GM12878 (cell line): Measurements from ENCODE around the gene MBOAT1. TPM values are rescaled to one million over a fixed set of nuclear protein-coding genes. Genes with fewer than 3 reads are reported as not detected.

ENCODE experiments used
- ATAC-seq: fragments of 200-7000 bp; cut with Tn5 transposase; 3 replicates; pipeline ENCODE4 v1.9.1; 2020; ENCODE audit warnings: mild to moderate bottlenecking, moderate library complexity
- BruUV-seq: library from RNA; stranded (reverse); fragments of 400-500 nt; replicated peaks from 2 replicates; lab custom pipeline; 2021; lab: Mats Ljungman, UMichigan
- CTCF ChIA-PET: fragments of 300-600 bp; sonication (Branson Sonifier 250); formaldehyde crosslinking; extraction: SDS; loops from one replicate; lab custom pipeline; 2021; ENCODE audit warnings: inconsistent platforms; lab: Yijun Ruan, JAX
- POLR2A ChIA-PET: fragments of 350-600 bp; formaldehyde crosslinking; extraction: SDS; loops from one replicate; lab custom pipeline; 2021; ENCODE audit warnings: inconsistent platforms; lab: Charles Lee
- RAD21 ChIA-PET: fragments of 300-600 bp; sonication (Branson Sonifier 250); formaldehyde crosslinking; loops from one replicate; lab custom pipeline; 2023; ENCODE audit warnings: antibody characterized with exemption; ENCODE audit not compliant: unreplicated experiment; lab: Charles Lee
- SMC1A ChIA-PET: fragments of 300-600 bp; sonication (Branson Sonifier 250); formaldehyde crosslinking; loops from one replicate; lab custom pipeline; 2023; ENCODE audit not compliant: unreplicated experiment, uncharacterized antibody; lab: Charles Lee
- DNase-seq: peaks from one replicate; pipeline ENCODE4 v3.0.0-alpha.2; 2011; ENCODE audit warnings: low read depth, low spot score
- FAIRE-seq: peaks from 3 replicates; lab custom pipeline; 2011; peaks lifted over from hg19 to GRCh38; lab: Jason Lieb, UNC
- H2AFZ ChIP-seq: 2 replicates; pipeline ENCODE4 v1.6.0; 2011; ENCODE audit warnings: low read depth, low read length, control low read depth; ENCODE audit not compliant: control insufficient read depth
- H3K27ac ChIP-seq: 2 replicates; pipeline ENCODE4 v1.5.1; 2011; ENCODE audit warnings: control low read depth; ENCODE audit not compliant: control insufficient read depth, insufficient read depth
- H3K27me3 ChIP-seq, 2 experiments: replicated peaks in 1 of 2; 2 replicates each; pipeline versions ENCODE4 v1.6.0 to v1.6.1; 2011; ENCODE audit warnings: low read length in 1 of 2; ENCODE audit not compliant: control insufficient read depth in 2 of 2, insufficient read depth in 2 of 2
- H3K36me3 ChIP-seq, 2 experiments: 2 replicates each; pipeline ENCODE4 v1.5.1; 2011; ENCODE audit warnings: low read length in 1 of 2; ENCODE audit not compliant: control insufficient read depth in 2 of 2, insufficient read depth in 2 of 2
- H3K4me1 ChIP-seq: 2 replicates; pipeline ENCODE4 v1.6.1; 2011; ENCODE audit warnings: mild to moderate bottlenecking, low read length, moderate library complexity, mixed read lengths; ENCODE audit not compliant: control insufficient read depth, insufficient read depth
- H3K4me2 ChIP-seq: 2 replicates; pipeline ENCODE4 v1.6.0; 2011; ENCODE audit warnings: control low read depth; ENCODE audit not compliant: control insufficient read depth, insufficient read depth
- H3K4me3 ChIP-seq: fragments of 200-600 bp; sonication (generic); 2 replicates; pipeline ENCODE4 v1.5.1; 2016
- H3K79me2 ChIP-seq: 2 replicates; pipeline ENCODE4 v1.6.0; 2011; ENCODE audit warnings: low read length; ENCODE audit not compliant: control insufficient read depth, insufficient read depth
- H3K9ac ChIP-seq: 2 replicates; pipeline ENCODE4 v1.8.0; 2011; ENCODE audit warnings: low read length, control low read depth, mixed read lengths; ENCODE audit not compliant: control insufficient read depth, insufficient read depth
- H3K9me3 ChIP-seq: replicated peaks from 3 replicates; pipeline ENCODE4 v1.5.1; 2011; ENCODE audit warnings: mild to moderate bottlenecking, low read length; ENCODE audit not compliant: control insufficient read depth, insufficient read depth
- H4K20me1 ChIP-seq: 2 replicates; pipeline ENCODE4 v1.6.0; 2011; ENCODE audit not compliant: control insufficient read depth, insufficient read depth
- BACH1 ChIP-seq: fragments of 450-650 bp; IDR thresholded peaks from 2 replicates; pipeline ENCODE4 v1.6.1; 2017; ENCODE audit warnings: mild to moderate bottlenecking, borderline replicate concordance
- BHLHE40 ChIP-seq, 2 experiments: fragments of 450-650 bp in 1 of 2; IDR thresholded peaks; 2 replicates each; pipeline ENCODE4 v1.6.1; 2011 to 2017; ENCODE audit warnings: low read depth in 2 of 2, borderline replicate concordance in 1 of 2, improper control_type of control experiment in 1 of 2, low read length in 1 of 2, mild to moderate bottlenecking in 1 of 2
- CHD4 ChIP-seq: fragments of 200-600 bp; sonication (generic); IDR thresholded peaks from 2 replicates; pipeline ENCODE4 v1.6.1; 2016; ENCODE audit warnings: mild to moderate bottlenecking
- CREM ChIP-seq: IDR thresholded peaks from 2 replicates; pipeline ENCODE4 v1.6.1; 2014; ENCODE audit warnings: antibody characterized with exemption, low read depth
- EP300 ChIP-seq, 2 experiments: fragments of 150-350 bp in 1 of 2; IDR thresholded peaks; 2 replicates each; pipeline ENCODE4 v1.6.1; 2011 to 2012; ENCODE audit warnings: low read depth in 2 of 2, low read length in 2 of 2, borderline replicate concordance in 1 of 2, improper control_type of control experiment in 1 of 2, inconsistent platforms in 1 of 2; ENCODE audit not compliant: control insufficient read depth in 1 of 2
- FOXK2 ChIP-seq: fragments of 450-650 bp; IDR thresholded peaks from 2 replicates; pipeline ENCODE4 v1.6.1; 2017; ENCODE audit warnings: mild to moderate bottlenecking, moderate library complexity
- HDGF ChIP-seq: fragments of 450-650 bp; IDR thresholded peaks from 2 replicates; pipeline ENCODE4 v1.6.1; 2016; ENCODE audit warnings: antibody characterized with exemption
- MTA2 ChIP-seq: fragments of 450-650 bp; IDR thresholded peaks from 2 replicates; pipeline ENCODE4 v1.6.1; 2016; ENCODE audit warnings: low read depth, mild to moderate bottlenecking, moderate library complexity
- MTA3 ChIP-seq: IDR thresholded peaks from 2 replicates; pipeline ENCODE4 v1.6.1; 2012; ENCODE audit warnings: low read length, inconsistent platforms, borderline replicate concordance
- NFXL1 ChIP-seq: fragments of 450-650 bp; IDR thresholded peaks from 2 replicates; pipeline ENCODE4 v1.6.1; 2017; ENCODE audit warnings: antibody characterized with exemption, mild to moderate bottlenecking, borderline replicate concordance
- NR2C1 ChIP-seq: fragments of 450-650 bp; IDR thresholded peaks from 2 replicates; pipeline ENCODE4 v1.6.1; 2017; ENCODE audit warnings: antibody characterized with exemption, mild to moderate bottlenecking, moderate library complexity
- NR2F1 ChIP-seq: fragments of 450-650 bp; conservative IDR thresholded peaks from 2 replicates; pipeline ENCODE4 v1.6.1; 2017; ENCODE audit warnings: mild to moderate bottlenecking
- PML ChIP-seq: IDR thresholded peaks from 2 replicates; pipeline ENCODE4 v1.6.1; 2012; ENCODE audit warnings: low read length, inconsistent platforms
- POLR2AphosphoS5 ChIP-seq: IDR thresholded peaks from 2 replicates; pipeline ENCODE4 v1.6.1; 2011; ENCODE audit warnings: mild to moderate bottlenecking, low read length, inconsistent platforms
- RBBP5 ChIP-seq: fragments of 200-600 bp; sonication (generic); conservative IDR thresholded peaks from 2 replicates; pipeline ENCODE4 v1.6.1; 2016
- SPI1 ChIP-seq: IDR thresholded peaks from 2 replicates; pipeline ENCODE4 v1.6.1; 2011; ENCODE audit warnings: low read depth, mild to moderate bottlenecking, low read length, moderate library complexity, borderline replicate concordance; ENCODE audit not compliant: insufficient read depth
- TBL1XR1 ChIP-seq: IDR thresholded peaks from 2 replicates; pipeline ENCODE4 v1.6.1; 2012; ENCODE audit warnings: low read depth, low read length, improper control_type of control experiment
- YBX1 ChIP-seq: fragments of 450-650 bp; IDR thresholded peaks from 2 replicates; pipeline ENCODE4 v1.6.1; 2016; ENCODE audit warnings: antibody characterized with exemption
- ZNF384 ChIP-seq: IDR thresholded peaks from 2 replicates; pipeline ENCODE4 v1.6.1; 2012; ENCODE audit warnings: low read depth, mild to moderate bottlenecking, low read length, improper control_type of control experiment, borderline replicate concordance
- ZNF622 ChIP-seq: fragments of 450-650 bp; IDR thresholded peaks from 2 replicates; pipeline ENCODE4 v1.6.1; 2017; ENCODE audit warnings: mild to moderate bottlenecking, inconsistent platforms
- WGBS: methylation state at CpG from one replicate; pipeline ENCODE4 v1.1.6; 2016; ENCODE audit warnings: low lambda C conversion rate; ENCODE audit not compliant: insufficient replicate concordance, insufficient coverage; ENCODE audit errors: missing lambda C conversion rate; 5-methylcytosine and 5-hydroxymethylcytosine counted together
- in situ Hi-C: fragments of 300-500 bp; cut with MboI; formaldehyde crosslinking; loops from 9 replicates; pipeline ENCODE4 v1.14.3; 2018; ENCODE audit warnings: mixed read lengths
- intact Hi-C: fragments of 100-400 bp; cut with micrococcal nuclease; formaldehyde crosslinking; loops from one replicate; pipeline ENCODE4 v1.14.2; 2022; ENCODE audit not compliant: unreplicated experiment
- polyA plus RNA-seq, 11 experiments: library from polyadenylated mRNA; depleted of rRNA in 4 of 11; unstranded in 6 of 11; stranded (reverse) in 5 of 11; fragments of >200 nt; fragmentation: Nextera tagmentation in 4 of 11; fragmentation: Illumina TruSeq in 1 of 11; extraction: Ambion mirVana in 4 of 11; extraction: Trizol in 1 of 11; gene quantifications; 1 replicate in 1 of 11; 2 replicates in 10 of 11; pipeline versions ENCODE4 v1.2.1 to v1.2.3, GENCODE V29; 2011 to 2016; ENCODE audit warnings: inconsistent platforms in 2 of 11, missing spikeins in 2 of 11, low read depth in 1 of 11
- total RNA-seq, 4 experiments: library from RNA; depleted of rRNA in 3 of 4; stranded (reverse); fragments of >200 nt in 3 of 4; fragmentation: Illumina TruSeq in 1 of 4; extraction: Trizol in 1 of 4; gene quantifications; 2 replicates each; pipeline versions ENCODE4 v1.2.1 to v1.2.3, GENCODE V29; 2013 to 2021
- TF ChIP-seq, protein P1 (sequence below): fragments of 450-650 bp; IDR thresholded peaks from 2 replicates; pipeline ENCODE4 v1.6.1; 2017; ENCODE audit warnings: mild to moderate bottlenecking, moderate library complexity

Gene MBOAT1
- total and polyA plus RNA-seq, 10 of the 15 experiments (the other 5 are each of a cell fraction or from before 2014, with no cell fraction given), result 0.39 to 21.0 (median 11.6) TPM

DNA sequence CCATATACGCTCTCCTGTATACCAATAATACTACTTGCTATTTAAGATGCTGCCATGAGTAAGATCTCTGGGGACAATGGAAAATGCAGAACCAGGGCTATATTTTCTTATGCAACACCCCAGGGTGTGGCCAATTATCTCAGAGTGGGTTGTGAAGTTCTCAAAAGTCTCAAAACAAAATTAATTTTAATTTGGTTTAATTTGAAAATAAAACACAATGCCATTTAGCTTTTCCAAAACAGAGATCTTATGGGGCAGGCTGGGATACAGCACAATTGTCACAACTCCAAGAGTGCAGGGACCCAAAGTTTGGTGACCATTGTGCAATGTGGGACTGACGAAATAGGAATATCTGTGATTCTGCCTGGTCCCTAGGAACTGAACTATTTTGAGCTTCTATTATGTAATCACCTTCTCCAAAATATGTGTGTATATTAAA, 43.1 kb downstream of the MBOAT1 start (continued):
- no peak for TF ChIP-seq SPI1
- no peak for TF ChIP-seq PML

DNA sequence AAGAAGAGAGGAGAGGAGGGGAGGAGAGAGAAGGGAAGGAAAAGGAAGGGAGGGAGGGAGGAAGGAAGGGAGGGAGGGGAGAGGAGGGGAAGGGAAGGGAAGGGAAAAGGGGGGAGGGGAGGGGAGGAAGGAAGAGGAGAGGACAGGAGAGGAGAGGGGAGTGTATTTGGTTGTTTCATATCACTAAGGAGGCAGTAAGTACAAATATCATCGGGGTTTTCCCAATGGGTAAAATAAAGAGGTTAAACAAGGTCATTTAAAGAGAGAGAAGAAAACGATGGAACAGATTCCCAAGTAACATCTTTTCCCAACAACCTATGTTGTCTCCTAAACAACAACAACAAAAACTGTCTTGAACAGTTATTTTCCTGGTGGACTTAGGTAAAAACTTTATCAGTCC, 43.6 kb downstream of the MBOAT1 start:
- FAIRE-seq (no peak), ATAC-seq (no peak), DNase-seq (no peak)
- Histone ChIP-seq H3K9me3 (no peaks in the 10 kb centered on the region; the same call in 2 of the 3 replicates), H3K4me3 (no peak overlapping the region), H4K20me1 (no peaks in the 10 kb centered on the region), H2AFZ (no peak overlapping the region), H3K4me1 (peaks cover 4% of the 10 kb centered on the region), H3K9ac (no peak overlapping the region), H3K4me2 (no peak overlapping the region), H3K36me3 (peaks cover 3 to 4% of the 10 kb centered on the region in 2 experiments; a peak in 3 of 4 replicates), H3K27ac (no peak overlapping the region), H3K79me2 (no peaks in the 10 kb centered on the region), H3K27me3 (no peaks in the 10 kb centered on the region)
- RAD21 ChIA-PET, result no interaction called here
- in situ Hi-C loops (no loop called here), intact Hi-C loops (no loop called here)
- WGBS, result 48% methylated on average over 2 of the region's 2 CpGs
- no TSS peak for BruUV-seq
- CTCF ChIA-PET, result interaction anchor here (1.2 kb wide), 1 partner anchor 41 kb away, joined by 4 read pairs; no protein-coding TSS in a partner anchor
- POLR2A ChIA-PET, result interaction anchor here (1.1 kb wide), 1 partner anchor 11 kb away, joined by 3 read pairs; no protein-coding TSS in a partner anchor
- SMC1A ChIA-PET, result interaction anchor here (1.0 kb wide), 1 partner anchor 12 kb away, joined by 3 read pairs; no protein-coding TSS in a partner anchor
- TF ChIP-seq FOXK2 (no peak), HDGF (no peak), BACH1 (no peak), RBBP5 (no peak), CREM (no peak), NR2F1 (no peak), NR2C1 (no peak), TBL1XR1 (no peak), MTA2 (no peak), ZNF384 (no peak), NFXL1 (no peak), ZNF622 (no peak), YBX1 (no peak), EP300 (IDR thresholded peaks at IDR 0.05; ENCODE audit: borderline replicate concordance in 1 of 2, control insufficient read depth in 1 of 2, low read depth in 2 of 2, low read length in 2 of 2) (no peak), POLR2AphosphoS5 (no peak), CHD4 (no peak), MTA3 (no peak), BHLHE40 (IDR thresholded peaks at IDR 0.05; ENCODE audit: borderline replicate concordance in 1 of 2, low read depth in 2 of 2, low read length in 1 of 2) (no peak)
- TF ChIP-seq, protein P1, sequence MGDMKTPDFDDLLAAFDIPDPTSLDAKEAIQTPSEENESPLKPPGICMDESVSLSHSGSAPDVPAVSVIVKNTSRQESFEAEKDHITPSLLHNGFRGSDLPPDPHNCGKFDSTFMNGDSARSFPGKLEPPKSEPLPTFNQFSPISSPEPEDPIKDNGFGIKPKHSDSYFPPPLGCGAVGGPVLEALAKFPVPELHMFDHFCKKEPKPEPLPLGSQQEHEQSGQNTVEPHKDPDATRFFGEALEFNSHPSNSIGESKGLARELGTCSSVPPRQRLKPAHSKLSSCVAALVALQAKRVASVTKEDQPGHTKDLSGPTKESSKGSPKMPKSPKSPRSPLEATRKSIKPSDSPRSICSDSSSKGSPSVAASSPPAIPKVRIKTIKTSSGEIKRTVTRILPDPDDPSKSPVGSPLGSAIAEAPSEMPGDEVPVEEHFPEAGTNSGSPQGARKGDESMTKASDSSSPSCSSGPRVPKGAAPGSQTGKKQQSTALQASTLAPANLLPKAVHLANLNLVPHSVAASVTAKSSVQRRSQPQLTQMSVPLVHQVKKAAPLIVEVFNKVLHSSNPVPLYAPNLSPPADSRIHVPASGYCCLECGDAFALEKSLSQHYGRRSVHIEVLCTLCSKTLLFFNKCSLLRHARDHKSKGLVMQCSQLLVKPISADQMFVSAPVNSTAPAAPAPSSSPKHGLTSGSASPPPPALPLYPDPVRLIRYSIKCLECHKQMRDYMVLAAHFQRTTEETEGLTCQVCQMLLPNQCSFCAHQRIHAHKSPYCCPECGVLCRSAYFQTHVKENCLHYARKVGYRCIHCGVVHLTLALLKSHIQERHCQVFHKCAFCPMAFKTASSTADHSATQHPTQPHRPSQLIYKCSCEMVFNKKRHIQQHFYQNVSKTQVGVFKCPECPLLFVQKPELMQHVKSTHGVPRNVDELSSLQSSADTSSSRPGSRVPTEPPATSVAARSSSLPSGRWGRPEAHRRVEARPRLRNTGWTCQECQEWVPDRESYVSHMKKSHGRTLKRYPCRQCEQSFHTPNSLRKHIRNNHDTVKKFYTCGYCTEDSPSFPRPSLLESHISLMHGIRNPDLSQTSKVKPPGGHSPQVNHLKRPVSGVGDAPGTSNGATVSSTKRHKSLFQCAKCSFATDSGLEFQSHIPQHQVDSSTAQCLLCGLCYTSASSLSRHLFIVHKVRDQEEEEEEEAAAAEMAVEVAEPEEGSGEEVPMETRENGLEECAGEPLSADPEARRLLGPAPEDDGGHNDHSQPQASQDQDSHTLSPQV, result no peak
